ENCODE measurements around the gene ADARB2.

GRCh38 chr10:1544929-1545328, 192.4 kb downstream of the ADARB2 start:
- no peak for TF ChIP-seq EZH2 (IDR thresholded peaks at IDR 0.05; ENCODE audit: insufficient read depth, poor library complexity, severe bottlenecking)
- TF ChIP-seq EZH2phosphoT487 (IDR thresholded peaks at IDR 0.05; ENCODE audit: insufficient read depth, low read depth) = no peak
